ENCODE data around the gene ERG.

GRCh38 chr21:38494703-38495102, 3.6 kb downstream of the ERG start:
- TF ChIP-seq EZH2 (IDR thresholded peaks at IDR 0.05; ENCODE audit: low read depth, low read length, severe bottlenecking) (no peak), SUZ12 (IDR thresholded peaks at IDR 0.05; ENCODE audit: low read length) (no peak), CTCF (IDR thresholded peaks at IDR 0.05; ENCODE audit: control extremely low read depth in 1 of 3, insufficient read depth in 1 of 3, low read depth in 1 of 3, low read length in 3 of 3) (no peak), RBBP5 (IDR thresholded peaks at IDR 0.05; ENCODE audit: borderline replicate concordance, low read depth, low read length) (no peak), MAFK (IDR thresholded peaks at IDR 0.05; ENCODE audit: low read depth, low read length) (no peak), POLR2A (IDR thresholded peaks at IDR 0.05; ENCODE audit: control extremely low read depth in 1 of 2, low read depth in 2 of 2, low read length in 2 of 2) (no peak), ATF3 (IDR thresholded peaks at IDR 0.05; ENCODE audit: insufficient read depth, low read depth, low read length) (no peak), TAF1 (IDR thresholded peaks at IDR 0.05; ENCODE audit: low read depth, low read length) (no peak), MAX (IDR thresholded peaks at IDR 0.05) (no peak), CBX8 (IDR thresholded peaks at IDR 0.05; ENCODE audit: borderline replicate concordance, low read depth, low read length) (no peak), POLR2AphosphoS5 (IDR thresholded peaks at IDR 0.05; ENCODE audit: low read depth, low read length) (no peak), EP300 (IDR thresholded peaks at IDR 0.05; ENCODE audit: borderline replicate concordance in 1 of 2, low read depth in 2 of 2, low read length in 2 of 2) (no peak), ATF2 (IDR thresholded peaks at IDR 0.05; ENCODE audit: low read length) (no peak), HDAC6 (IDR thresholded peaks at IDR 0.05; ENCODE audit: low read depth, low read length) (no peak)

All from H1 (cell line).